AG09309 (cell line): ENCODE data around the gene DGKB.

Source experiments
- DNase-seq: peaks from one replicate; pipeline ENCODE4 v3.0.0-alpha.2; 2010; ENCODE audit warnings: low read depth
- H3K4me3 ChIP-seq: 2 replicates; pipeline ENCODE4 v1.5.1; 2011; ENCODE audit warnings: mild to moderate bottlenecking, low read depth, low read length, moderate library complexity; ENCODE audit not compliant: control insufficient read depth
- CTCF ChIP-seq: IDR thresholded peaks from 2 replicates; pipeline ENCODE4 v1.5.1; 2011; ENCODE audit warnings: mild to moderate bottlenecking, low read depth, low read length, inconsistent platforms; ENCODE audit not compliant: insufficient read depth, control insufficient read depth; ENCODE audit errors: missing control alignments

DGKB gene

GRCh38 chr7:14236834-14237233, 665.7 kb downstream of the DGKB start:
- H3K4me3 ChIP-seq = no peak overlapping the region
- no peak for TF ChIP-seq CTCF
- DNase-seq = no peak

GRCh38 chr7:14235056-14235455, 667.5 kb downstream of the DGKB start:
- no peak for DNase-seq
- H3K4me3 ChIP-seq = no peak overlapping the region
- no peak for TF ChIP-seq CTCF

GRCh38 chr7:14233868-14234369, 668.6 kb downstream of the DGKB start:
- no peak overlapping the region for H3K4me3 ChIP-seq
- DNase-seq = no peak
- TF ChIP-seq CTCF = no peak

GRCh38 chr7:14233076-14233867, 669.3 kb downstream of the DGKB start:
- no peak overlapping the region for H3K4me3 ChIP-seq
- no peak for TF ChIP-seq CTCF
- DNase-seq = no peak

GRCh38 chr7:14229047-14229446, 673.5 kb downstream of the DGKB start:
- H3K4me3 ChIP-seq = no peak overlapping the region
- TF ChIP-seq CTCF = no peak
- DNase-seq = no peak

GRCh38 chr7:14228341-14228740, 674.2 kb downstream of the DGKB start:
- TF ChIP-seq CTCF = no peak
- no peak for DNase-seq
- H3K4me3 ChIP-seq = no peak overlapping the region
